ENCODE data around the gene GNE. TPM values are rescaled to one million over a fixed set of nuclear protein-coding genes. Genes with fewer than 3 reads are reported as not detected.

The GNE gene
- total and polyA plus RNA-seq, 2 of the 13 experiments (the other 11 are each of a cell fraction or from before 2014, with no cell fraction given), result 16.1 to 24.1 TPM

DNA sequence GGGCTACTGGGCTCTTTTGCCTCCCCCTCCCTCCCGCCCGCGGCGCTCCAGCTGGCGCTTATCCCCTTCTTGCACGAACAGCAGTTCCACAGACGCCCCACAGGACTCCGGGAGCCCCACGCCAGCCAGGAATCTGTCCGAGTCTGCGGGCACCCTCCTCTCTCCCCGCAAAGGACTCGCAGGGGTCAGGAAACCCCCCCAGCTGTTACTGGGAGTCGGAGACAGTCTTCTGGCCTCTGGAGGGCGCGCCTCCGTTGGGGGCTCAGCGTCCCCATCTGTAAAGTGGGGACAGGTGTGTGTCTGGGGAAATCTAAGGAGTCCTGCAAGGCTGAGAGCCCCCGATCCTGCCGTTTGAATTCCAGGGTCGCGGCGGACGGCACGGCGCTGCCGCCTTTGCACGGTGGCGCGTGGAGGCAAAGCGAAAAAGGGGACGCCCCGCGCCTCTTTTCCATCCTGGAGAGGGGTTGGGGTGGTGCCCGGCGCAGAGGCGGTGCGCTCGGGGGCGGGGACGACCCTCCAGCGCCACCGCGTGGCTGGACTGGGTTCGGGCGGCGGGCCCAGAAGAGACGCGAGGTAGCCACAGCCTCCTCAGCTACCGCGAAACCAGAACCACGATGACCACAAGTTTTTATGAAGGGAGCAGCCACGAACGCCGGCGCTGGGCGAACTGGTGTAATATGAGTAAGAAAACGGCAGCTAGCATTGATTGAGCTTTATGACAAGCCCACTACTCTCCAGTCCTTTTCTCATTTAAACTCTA, 91.9 kb downstream of the GNE start (continued):
- no peak for TF ChIP-seq SIX4 (CRISPR knock-in tag; IDR thresholded peaks at IDR 0.05)
- TF ChIP-seq ZNF280B (CRISPR knock-in tag; IDR thresholded peaks at IDR 0.05; ENCODE audit: borderline replicate concordance), result no peak
- no peak for TF ChIP-seq RORA (CRISPR knock-in tag; IDR thresholded peaks at IDR 0.05)
- TF ChIP-seq TBX3 (IDR thresholded peaks at IDR 0.05; ENCODE audit: borderline replicate concordance), result no peak
- TF ChIP-seq HNRNPUL1 (IDR thresholded peaks at IDR 0.05; ENCODE audit: low read depth, low read length), result no peak
- no peak for TF ChIP-seq PAXIP1 (CRISPR knock-in tag; conservative IDR thresholded peaks at IDR 0.05)
- no peak for TF ChIP-seq ZNF879 (CRISPR knock-in tag; IDR thresholded peaks at IDR 0.05)
- TF ChIP-seq, protein P1, sequence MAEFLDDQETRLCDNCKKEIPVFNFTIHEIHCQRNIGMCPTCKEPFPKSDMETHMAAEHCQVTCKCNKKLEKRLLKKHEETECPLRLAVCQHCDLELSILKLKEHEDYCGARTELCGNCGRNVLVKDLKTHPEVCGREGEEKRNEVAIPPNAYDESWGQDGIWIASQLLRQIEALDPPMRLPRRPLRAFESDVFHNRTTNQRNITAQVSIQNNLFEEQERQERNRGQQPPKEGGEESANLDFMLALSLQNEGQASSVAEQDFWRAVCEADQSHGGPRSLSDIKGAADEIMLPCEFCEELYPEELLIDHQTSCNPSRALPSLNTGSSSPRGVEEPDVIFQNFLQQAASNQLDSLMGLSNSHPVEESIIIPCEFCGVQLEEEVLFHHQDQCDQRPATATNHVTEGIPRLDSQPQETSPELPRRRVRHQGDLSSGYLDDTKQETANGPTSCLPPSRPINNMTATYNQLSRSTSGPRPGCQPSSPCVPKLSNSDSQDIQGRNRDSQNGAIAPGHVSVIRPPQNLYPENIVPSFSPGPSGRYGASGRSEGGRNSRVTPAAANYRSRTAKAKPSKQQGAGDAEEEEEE (CRISPR knock-in tag; IDR thresholded peaks at IDR 0.05; ENCODE audit: borderline replicate concordance), result no peak
- TF ChIP-seq ZNF589 (CRISPR knock-in tag; conservative IDR thresholded peaks at IDR 0.05), result no peak
- no peak for TF ChIP-seq ZNF180 (CRISPR knock-in tag; IDR thresholded peaks at IDR 0.05; ENCODE audit: borderline replicate concordance, low read depth)
- no peak for TF ChIP-seq ZNF263 (CRISPR knock-in tag; IDR thresholded peaks at IDR 0.05)
- TF ChIP-seq ZNF331 (CRISPR knock-in tag; IDR thresholded peaks at IDR 0.05), result no peak
- TF ChIP-seq ZNF382 (CRISPR knock-in tag; IDR thresholded peaks at IDR 0.05; ENCODE audit: borderline replicate concordance), result no peak
- TF ChIP-seq ZC3H4 (CRISPR knock-in tag; IDR thresholded peaks at IDR 0.05; ENCODE audit: borderline replicate concordance), result no peak
- 0 out of 2 replicates have a peak, but pooled peaks have one; percentile 31 for TF ChIP-seq ISL2 (CRISPR knock-in tag; IDR thresholded peaks at IDR 0.05)
- TF ChIP-seq ZBTB33 (CRISPR knock-in tag; IDR thresholded peaks at IDR 0.05), result no peak
- TF ChIP-seq, protein P2, sequence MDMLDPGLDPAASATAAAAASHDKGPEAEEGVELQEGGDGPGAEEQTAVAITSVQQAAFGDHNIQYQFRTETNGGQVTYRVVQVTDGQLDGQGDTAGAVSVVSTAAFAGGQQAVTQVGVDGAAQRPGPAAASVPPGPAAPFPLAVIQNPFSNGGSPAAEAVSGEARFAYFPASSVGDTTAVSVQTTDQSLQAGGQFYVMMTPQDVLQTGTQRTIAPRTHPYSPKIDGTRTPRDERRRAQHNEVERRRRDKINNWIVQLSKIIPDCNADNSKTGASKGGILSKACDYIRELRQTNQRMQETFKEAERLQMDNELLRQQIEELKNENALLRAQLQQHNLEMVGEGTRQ (IDR thresholded peaks at IDR 0.05; ENCODE audit: low read depth, low read length), result no peak
- TF ChIP-seq, protein P2 (CRISPR knock-in tag; IDR thresholded peaks at IDR 0.05; ENCODE audit: borderline replicate concordance), result no peak
